ENCODE data around the gene SIGMAR1.

- TF ChIP-seq EZH2 (IDR thresholded peaks at IDR 0.05; ENCODE audit: borderline replicate concordance) (no peak), EZH2phosphoT487 (IDR thresholded peaks at IDR 0.05; ENCODE audit: low read depth, severe bottlenecking, unreplicated experiment) (no peak)
These were observed 17.3 kb downstream of the SIGMAR1 start, which contains the start of gene DCTN3 for GRCh38 chr9:34620061-34620994.
